ENCODE measurements around the gene NAA16. TPM values are rescaled to one million over a fixed set of nuclear protein-coding genes. Genes with fewer than 3 reads are reported as not detected.

Gene NAA16
- total RNA-seq, 1 donor from 2014 or later: 22.3 TPM

DNA sequence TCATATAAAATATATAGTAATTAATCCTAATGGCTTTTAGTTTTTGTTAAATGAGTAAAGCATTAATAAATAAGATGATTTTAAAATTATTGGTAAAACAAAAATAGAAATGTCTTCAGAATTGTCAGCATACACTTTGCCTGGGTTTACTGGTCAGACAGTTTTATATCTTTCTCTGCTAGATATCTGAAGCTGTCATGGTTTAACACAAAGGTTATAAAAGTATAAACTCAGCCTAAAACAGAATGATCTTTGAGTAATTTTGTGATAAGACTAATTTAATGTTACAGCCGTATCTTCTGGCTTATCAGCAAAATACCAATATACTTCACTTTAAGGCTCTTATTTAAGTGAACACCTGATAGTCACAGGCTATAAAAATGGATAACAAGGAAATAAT is 17.8 kb upstream of the NAA16 start:
- Mint-ChIP-seq H3K9me3 (ENCODE audit: unreplicated experiment) (peaks cover 1% of the 10 kb centered on the region), H3K4me1 (ENCODE audit: low read depth, unreplicated experiment) (no peaks in the 10 kb centered on the region), H3K4me3 (ENCODE audit: unreplicated experiment) (no peak overlapping the region), H3K27me3 (ENCODE audit: unreplicated experiment) (no peaks in the 10 kb centered on the region), H3K36me3 (ENCODE audit: unreplicated experiment) (peaks cover 4% of the 10 kb centered on the region), H3K27ac (ENCODE audit: unreplicated experiment) (no peak overlapping the region)
- TF ChIP-seq, protein P1, sequence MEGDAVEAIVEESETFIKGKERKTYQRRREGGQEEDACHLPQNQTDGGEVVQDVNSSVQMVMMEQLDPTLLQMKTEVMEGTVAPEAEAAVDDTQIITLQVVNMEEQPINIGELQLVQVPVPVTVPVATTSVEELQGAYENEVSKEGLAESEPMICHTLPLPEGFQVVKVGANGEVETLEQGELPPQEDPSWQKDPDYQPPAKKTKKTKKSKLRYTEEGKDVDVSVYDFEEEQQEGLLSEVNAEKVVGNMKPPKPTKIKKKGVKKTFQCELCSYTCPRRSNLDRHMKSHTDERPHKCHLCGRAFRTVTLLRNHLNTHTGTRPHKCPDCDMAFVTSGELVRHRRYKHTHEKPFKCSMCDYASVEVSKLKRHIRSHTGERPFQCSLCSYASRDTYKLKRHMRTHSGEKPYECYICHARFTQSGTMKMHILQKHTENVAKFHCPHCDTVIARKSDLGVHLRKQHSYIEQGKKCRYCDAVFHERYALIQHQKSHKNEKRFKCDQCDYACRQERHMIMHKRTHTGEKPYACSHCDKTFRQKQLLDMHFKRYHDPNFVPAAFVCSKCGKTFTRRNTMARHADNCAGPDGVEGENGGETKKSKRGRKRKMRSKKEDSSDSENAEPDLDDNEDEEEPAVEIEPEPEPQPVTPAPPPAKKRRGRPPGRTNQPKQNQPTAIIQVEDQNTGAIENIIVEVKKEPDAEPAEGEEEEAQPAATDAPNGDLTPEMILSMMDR (IDR thresholded peaks at IDR 0.05; ENCODE audit: partially characterized antibody, unreplicated experiment): no peak
- DNase-seq: no peak

DNA sequence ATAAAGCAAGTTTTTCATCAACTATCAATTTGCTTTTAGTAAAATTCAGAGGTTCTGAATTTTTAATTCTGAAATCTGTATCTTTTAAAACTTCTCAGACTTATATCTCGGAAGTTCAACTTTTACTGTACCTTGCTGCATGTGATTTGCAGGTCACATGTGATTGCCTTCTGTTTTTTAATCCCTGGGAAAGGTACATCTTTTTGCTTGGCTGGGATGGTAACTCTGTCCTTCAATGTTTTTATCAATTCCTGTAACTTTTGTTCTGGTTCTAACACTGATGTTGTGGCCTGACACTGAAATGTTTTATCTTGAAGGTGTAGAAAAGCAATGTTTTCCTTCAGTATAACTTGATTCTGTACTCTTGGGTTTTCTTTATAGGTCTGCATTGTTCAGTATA is 16.2 kb upstream of the NAA16 start:
- H3K27ac Mint-ChIP-seq (ENCODE audit: unreplicated experiment): no peak overlapping the region
- TF ChIP-seq, protein P1 (IDR thresholded peaks at IDR 0.05; ENCODE audit: partially characterized antibody, unreplicated experiment): no peak
- no peak for DNase-seq
- no peaks in the 10 kb centered on the region for H3K27me3 Mint-ChIP-seq (ENCODE audit: unreplicated experiment)
- H3K36me3 Mint-ChIP-seq (ENCODE audit: unreplicated experiment): peaks cover 4% of the 10 kb centered on the region
- H3K4me3 Mint-ChIP-seq (ENCODE audit: unreplicated experiment): no peak overlapping the region
- peaks cover 1% of the 10 kb centered on the region for H3K9me3 Mint-ChIP-seq (ENCODE audit: unreplicated experiment)
- no peaks in the 10 kb centered on the region for H3K4me1 Mint-ChIP-seq (ENCODE audit: low read depth, unreplicated experiment)

DNA sequence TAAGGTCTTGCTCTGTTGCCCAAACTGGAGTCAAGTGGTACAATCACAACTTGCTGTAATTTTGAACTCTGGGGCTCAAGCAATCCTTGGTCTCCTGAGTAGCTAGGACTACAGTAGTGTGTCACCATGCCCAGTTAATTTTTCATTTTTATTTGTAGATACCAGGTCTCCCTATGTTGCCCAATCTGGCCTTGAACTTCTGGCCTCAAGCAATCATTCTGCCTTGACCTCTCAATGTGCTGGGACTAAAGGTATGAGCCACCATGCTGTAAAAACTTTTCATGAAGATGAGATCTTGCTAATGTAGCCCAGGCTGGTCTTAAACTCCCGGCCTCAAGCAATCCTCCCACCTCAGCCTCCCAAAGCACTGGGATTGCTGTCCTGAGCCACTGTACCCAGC is 15.1 kb upstream of the NAA16 start:
- H3K4me1 Mint-ChIP-seq (ENCODE audit: low read depth, unreplicated experiment): no peaks in the 10 kb centered on the region
- no peak overlapping the region for H3K4me3 Mint-ChIP-seq (ENCODE audit: unreplicated experiment)

DNA sequence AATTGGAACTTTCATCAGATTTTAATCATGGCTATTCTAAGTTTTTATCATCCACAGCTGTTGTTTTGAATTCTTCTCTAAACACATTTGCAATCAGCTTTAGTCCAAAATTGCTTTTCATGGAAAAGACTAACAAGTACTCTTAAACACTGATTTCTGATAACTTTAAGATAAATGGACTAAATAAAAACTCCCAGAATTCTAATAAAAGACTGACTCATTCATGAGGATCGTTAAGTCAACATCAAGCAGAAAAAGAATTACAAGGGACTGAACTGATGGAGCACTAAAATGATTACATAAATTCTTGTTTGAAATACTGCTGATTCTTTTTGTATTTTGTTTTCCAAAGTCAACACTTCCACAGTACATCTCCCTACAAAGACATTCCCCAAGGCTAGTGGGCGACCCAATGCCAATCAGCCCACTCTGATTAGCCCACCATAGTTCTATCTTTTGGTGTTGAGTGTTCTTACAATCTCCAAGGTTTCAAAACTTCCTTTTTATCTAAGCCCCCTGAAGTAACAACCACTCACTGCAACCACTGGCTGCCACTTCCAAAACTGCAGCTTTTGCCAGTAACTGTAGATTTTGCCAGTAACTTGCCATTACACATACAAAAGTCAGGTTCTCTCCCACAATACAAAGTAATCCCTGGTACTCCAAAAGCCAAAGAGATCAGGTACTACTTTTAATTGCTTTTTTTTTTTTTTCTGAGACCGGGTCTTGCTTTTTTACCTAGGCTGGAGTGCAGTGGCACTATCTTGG is 14.0 kb upstream of the NAA16 start:
- H3K27me3 Mint-ChIP-seq (ENCODE audit: unreplicated experiment): no peaks in the 10 kb centered on the region
- no peak overlapping the region for H3K27ac Mint-ChIP-seq (ENCODE audit: unreplicated experiment)
- no peak for DNase-seq
- TF ChIP-seq, protein P1 (IDR thresholded peaks at IDR 0.05; ENCODE audit: partially characterized antibody, unreplicated experiment): no peak
- no peaks in the 10 kb centered on the region for H3K4me1 Mint-ChIP-seq (ENCODE audit: low read depth, unreplicated experiment)
- peaks cover 1% of the 10 kb centered on the region for H3K9me3 Mint-ChIP-seq (ENCODE audit: unreplicated experiment)
- H3K4me3 Mint-ChIP-seq (ENCODE audit: unreplicated experiment): no peak overlapping the region
- no peaks in the 10 kb centered on the region for H3K36me3 Mint-ChIP-seq (ENCODE audit: unreplicated experiment)

More for the DNA sequence above, 15.1 kb upstream of the NAA16 start:
- no peak for DNase-seq
- TF ChIP-seq, protein P1 (IDR thresholded peaks at IDR 0.05; ENCODE audit: partially characterized antibody, unreplicated experiment): no peak
- Mint-ChIP-seq H3K27ac (ENCODE audit: unreplicated experiment) (no peak overlapping the region), H3K9me3 (ENCODE audit: unreplicated experiment) (peaks cover 1% of the 10 kb centered on the region), H3K27me3 (ENCODE audit: unreplicated experiment) (no peaks in the 10 kb centered on the region), H3K36me3 (ENCODE audit: unreplicated experiment) (peaks cover 4% of the 10 kb centered on the region)

DNA sequence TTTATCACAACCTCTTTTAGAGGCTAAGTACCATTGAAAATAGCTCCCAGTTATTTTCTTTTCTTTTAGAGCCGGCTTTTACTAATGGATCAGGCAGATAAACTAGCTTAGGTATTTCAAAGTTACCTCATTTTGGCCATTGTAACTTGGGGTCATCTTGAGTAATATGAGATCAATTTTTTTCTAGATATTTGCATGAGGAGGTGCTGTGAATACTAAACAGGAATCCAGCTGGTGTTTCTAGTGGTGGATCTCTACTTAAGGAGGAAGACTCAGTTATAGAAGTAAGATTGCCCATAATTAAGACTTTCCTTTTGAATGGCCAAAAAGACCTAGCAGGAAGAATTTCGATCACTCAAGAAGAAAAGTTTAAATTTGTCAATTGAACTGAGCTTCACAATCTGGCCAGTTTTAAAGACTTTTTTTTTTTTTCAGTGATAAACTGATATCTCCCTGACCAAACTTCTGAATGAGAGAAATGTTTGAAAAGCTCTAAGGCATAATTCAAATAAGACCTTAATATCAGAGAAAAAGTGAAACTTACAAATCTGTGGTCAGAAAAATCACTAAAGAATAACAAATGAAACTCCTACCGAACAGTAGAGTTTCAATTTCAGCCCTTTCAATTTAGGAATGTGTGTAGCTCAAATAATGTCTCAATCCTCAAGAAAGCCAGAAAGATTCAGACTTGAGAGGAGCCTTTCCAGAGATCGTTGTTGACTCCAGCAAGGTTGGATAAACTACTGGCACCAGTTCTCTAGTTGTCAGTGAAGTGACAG is 11.6 kb upstream of the NAA16 start:
- TF ChIP-seq, protein P1 (IDR thresholded peaks at IDR 0.05; ENCODE audit: partially characterized antibody, unreplicated experiment): no peak
- Mint-ChIP-seq H3K4me3 (ENCODE audit: unreplicated experiment) (no peak overlapping the region), H3K4me1 (ENCODE audit: low read depth, unreplicated experiment) (no peaks in the 10 kb centered on the region), H3K36me3 (ENCODE audit: unreplicated experiment) (no peaks in the 10 kb centered on the region), H3K9me3 (ENCODE audit: unreplicated experiment) (peaks cover 1% of the 10 kb centered on the region), H3K27ac (ENCODE audit: unreplicated experiment) (no peak overlapping the region), H3K27me3 (ENCODE audit: unreplicated experiment) (no peaks in the 10 kb centered on the region)
- no peak for DNase-seq

Measured in glutamatergic neuron (in vitro differentiated cells).